Fibroblast of skin of abdomen (primary cell): ENCODE measurements around the gene MRPL4.

Experiments used
- DNase-seq: peaks from one replicate; pipeline ENCODE4 v3.0.0-alpha.2; 2013

MRPL4 gene

DNA sequence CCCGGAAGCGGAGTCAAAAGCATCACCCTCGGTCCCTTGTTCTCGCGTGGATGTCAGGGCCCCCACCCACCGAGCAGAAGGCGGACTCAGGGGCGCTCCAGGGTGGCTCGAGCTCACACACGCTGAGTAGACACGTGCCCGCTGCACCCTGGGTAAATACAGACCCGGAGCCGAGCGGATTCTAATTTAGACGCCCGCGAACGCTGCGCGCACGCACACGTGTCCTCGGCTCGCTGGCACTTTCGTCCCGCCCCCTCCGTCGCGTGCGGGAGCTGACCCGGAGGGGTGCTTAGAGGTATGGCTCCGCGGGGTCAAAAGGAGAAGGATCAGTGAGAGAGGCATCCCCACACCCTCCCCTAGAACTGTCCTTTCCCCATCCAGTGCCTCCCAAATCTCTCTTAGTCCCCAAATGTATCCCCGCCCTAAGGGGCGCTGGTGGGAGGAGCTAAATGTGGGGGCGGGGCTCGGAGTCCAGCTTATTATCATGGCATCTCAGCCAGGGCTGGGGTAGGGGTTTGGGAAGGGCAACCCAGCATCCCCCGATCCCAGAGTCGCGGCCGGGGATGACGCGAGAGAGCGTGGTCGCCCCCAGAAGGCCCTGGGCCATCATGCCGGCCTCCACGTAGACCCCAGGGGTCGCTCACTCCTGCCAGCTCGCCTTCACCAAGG, 37.3 kb downstream of the MRPL4 start:
- DNase-seq: peak; percentile 46

DNA sequence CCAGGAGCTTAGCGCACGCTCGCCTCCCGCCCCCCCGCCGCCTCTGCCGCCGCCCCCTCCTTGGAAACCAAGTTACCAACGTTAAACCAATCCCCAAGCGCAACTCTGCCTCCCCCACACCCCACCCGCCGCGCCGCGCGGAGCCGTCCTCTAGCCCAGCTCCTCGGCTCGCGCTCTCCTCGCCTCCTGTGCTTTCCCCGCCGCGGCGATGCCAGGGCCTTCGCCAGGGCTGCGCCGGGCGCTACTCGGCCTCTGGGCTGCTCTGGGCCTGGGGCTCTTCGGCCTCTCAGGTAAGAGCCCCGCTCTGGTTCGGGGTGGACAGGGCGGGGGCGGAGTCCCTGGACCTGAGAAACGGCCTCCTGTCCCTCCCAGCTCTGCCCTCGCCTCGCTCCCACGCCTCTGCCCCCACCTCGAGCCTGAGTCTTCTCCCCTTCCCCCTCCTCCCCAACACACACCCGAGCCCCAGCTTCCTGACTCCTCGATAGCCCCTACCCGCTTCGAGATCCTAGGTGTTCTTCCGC, 37.9 kb downstream of the MRPL4 start, which contains the start of gene ICAM5:
Gene ICAM5, plus strand, starts transcription at position 117 of the 521 bp plus-strand sequence. Its CDS starts 92 bp downstream, at position 209.
- DNase-seq: no peak

DNA sequence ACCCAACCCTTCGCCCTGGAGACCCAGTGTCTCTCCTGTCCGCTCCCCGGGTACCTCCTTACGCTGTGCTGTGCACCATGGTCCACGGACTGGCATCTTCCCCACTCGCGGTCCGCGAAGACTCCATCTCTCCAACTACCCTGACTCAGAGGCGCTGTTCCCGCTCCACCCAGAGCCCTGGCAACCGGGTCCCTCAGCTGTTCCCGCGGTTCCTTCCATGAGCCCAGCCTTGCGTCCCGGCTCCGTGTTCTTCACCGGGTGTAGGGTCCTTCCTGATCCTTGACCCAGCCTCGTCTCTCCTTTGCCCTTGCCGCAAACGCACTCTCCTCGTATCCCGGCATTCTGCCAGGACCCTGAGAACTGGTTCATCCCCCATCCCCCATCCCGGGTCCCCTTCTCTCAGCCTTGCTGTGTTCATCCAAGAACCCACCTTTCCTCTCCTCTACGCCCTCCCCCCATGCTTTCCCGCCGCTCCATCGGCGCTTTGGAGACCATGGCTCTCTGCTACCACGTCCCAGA, 38.4 kb downstream of the MRPL4 start:
- DNase-seq: no peak

DNA sequence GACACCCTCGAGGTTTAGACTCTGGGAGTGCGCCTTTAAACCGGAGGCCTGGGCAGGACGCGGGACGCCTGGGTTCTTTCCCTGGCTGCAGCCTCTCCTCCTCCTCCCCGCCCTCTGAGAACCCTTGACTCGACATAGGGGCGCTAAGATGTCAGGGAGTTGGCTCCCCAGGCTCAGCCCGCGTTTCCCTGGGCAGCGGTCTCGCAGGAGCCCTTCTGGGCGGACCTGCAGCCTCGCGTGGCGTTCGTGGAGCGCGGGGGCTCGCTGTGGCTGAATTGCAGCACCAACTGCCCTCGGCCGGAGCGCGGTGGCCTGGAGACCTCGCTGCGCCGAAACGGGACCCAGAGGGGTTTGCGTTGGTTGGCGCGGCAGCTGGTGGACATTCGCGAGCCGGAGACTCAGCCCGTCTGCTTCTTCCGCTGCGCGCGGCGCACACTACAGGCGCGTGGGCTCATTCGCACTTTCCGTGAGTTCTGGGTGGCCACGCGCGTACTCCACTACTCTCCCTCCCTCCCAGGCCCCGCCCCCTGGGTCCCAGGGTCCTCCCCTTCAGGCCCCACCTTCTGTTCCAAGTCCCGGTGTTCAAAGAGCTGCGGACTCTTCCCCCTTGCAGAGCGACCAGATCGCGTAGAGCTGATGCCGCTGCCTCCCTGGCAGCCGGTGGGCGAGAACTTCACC, 39.0 kb downstream of the MRPL4 start:
- DNase-seq: no peak

DNA sequence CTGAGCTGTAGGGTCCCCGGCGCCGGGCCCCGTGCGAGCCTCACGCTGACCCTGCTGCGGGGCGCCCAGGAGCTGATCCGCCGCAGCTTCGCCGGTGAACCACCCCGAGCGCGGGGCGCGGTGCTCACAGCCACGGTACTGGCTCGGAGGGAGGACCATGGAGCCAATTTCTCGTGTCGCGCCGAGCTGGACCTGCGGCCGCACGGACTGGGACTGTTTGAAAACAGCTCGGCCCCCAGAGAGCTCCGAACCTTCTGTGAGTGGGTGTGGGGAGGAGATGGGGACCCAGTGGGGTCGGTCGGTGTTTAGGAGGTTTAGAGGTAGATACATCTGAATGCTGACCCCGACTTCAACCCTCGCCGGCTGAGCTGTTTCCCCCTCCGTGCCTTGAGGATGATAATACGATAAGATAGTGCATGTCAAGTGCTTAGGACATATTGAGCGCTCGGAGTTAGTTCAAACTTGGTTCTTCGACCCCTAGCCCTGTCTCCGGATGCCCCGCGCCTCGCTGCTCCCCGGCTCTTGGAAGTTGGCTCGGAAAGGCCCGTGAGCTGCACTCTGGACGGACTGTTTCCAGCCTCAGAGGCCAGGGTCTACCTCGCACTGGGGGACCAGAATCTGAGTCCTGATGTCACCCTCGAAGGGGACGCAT, 39.7 kb downstream of the MRPL4 start:
- DNase-seq: no peak

DNA sequence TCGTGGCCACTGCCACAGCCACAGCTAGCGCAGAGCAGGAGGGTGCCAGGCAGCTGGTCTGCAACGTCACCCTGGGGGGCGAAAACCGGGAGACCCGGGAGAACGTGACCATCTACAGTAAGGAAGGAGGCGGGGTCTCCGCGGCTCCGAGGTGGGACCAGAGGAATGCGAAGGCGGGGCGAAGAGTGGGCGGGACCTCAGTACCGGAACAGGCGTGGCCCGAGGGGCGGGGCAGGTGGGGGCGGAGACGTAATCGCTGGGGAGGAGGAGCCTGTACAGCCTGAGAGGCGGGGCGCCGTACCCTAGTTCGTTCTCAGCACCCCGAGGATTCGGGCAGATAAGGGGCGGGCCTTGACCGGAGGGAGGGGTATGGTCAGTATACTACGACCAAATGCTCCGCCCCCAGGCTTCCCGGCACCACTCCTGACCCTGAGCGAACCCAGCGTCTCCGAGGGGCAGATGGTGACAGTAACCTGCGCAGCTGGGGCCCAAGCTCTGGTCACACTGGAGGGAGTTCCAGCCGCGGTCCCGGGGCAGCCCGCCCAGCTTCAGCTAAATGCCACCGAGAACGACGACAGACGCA, 40.3 kb downstream of the MRPL4 start:
- DNase-seq: peak; percentile 65

DNA sequence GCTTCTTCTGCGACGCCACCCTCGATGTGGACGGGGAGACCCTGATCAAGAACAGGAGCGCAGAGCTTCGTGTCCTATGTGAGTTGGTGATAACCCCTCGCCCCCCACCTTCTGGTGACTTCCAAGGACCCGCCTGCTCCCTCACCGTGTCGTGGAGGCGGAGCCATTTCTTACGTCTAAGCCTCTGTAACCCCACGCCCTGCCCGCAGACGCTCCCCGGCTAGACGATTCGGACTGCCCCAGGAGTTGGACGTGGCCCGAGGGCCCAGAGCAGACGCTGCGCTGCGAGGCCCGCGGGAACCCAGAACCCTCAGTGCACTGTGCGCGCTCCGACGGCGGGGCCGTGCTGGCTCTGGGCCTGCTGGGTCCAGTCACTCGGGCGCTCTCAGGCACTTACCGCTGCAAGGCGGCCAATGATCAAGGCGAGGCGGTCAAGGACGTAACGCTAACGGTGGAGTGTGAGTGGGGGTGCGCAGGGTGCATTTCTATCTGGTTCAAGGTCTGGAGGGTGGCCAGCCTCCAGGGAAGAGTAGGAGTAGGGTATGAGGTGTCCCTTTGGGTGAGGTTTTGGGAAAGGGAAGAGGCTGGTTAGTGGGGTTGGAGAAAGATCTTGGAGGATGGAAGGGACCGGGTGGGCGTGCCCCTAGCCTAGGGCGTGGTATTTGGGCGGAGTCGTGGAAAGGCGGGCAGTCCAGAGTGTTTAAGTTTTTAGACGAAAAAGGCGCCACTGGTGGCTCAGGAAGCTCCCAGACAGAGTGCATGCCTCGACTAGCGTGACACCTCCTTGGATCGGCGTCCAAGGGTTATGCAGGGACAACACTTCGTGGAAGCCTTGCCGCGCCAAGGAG, 41.0 kb downstream of the MRPL4 start:
- DNase-seq: no peak

DNA sequence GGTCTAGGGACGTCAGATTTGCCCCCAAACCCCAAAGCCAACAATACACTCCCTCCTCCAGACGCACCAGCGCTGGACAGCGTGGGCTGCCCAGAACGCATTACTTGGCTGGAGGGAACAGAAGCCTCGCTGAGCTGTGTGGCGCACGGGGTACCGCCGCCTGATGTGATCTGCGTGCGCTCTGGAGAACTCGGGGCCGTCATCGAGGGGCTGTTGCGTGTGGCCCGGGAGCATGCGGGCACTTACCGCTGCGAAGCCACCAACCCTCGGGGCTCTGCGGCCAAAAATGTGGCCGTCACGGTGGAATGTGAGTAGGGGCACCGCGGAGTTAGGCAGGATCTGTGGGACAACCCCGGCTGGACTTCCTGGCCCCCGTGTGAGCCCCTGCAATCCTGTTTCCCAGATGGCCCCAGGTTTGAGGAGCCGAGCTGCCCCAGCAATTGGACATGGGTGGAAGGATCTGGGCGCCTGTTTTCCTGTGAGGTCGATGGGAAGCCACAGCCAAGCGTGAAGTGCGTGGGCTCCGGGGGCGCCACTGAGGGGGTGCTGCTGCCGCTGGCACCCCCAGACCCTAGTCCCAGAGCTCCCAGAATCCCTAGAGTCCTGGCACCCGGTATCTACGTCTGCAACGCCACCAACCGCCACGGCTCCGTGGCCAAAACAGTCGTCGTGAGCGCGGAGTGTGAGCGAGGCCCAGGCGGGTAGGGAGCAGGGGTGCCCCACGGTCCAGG, 41.8 kb downstream of the MRPL4 start:
- no peak for DNase-seq

DNA sequence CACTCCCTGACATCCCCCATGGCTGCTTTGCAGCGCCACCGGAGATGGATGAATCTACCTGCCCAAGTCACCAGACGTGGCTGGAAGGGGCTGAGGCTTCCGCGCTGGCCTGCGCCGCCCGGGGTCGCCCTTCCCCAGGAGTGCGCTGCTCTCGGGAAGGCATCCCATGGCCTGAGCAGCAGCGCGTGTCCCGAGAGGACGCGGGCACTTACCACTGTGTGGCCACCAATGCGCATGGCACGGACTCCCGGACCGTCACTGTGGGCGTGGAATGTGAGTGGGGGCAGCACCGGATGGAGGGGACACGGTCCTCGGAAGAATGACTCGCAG, 42.3 kb downstream of the MRPL4 start:
- DNase-seq: no peak

DNA sequence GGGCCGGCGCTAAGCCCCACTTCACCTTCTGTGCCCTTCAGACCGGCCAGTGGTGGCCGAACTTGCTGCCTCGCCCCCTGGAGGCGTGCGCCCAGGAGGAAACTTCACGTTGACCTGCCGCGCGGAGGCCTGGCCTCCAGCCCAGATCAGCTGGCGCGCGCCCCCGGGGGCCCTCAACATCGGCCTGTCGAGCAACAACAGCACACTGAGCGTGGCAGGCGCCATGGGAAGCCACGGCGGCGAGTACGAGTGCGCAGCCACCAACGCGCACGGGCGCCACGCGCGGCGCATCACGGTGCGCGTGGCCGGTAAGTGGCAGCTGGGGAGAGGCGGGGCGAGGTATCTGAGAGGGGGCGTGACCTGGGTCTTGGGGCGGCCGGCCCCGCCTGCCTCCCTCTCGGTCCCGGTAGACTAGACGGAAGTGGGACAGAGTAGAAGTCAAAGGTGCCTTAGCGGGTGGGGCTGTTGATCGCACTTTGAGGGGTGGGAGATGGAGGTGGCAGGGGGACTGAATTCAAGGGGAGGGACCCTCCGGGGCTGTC, 43.4 kb downstream of the MRPL4 start:
- DNase-seq: no peak

DNA sequence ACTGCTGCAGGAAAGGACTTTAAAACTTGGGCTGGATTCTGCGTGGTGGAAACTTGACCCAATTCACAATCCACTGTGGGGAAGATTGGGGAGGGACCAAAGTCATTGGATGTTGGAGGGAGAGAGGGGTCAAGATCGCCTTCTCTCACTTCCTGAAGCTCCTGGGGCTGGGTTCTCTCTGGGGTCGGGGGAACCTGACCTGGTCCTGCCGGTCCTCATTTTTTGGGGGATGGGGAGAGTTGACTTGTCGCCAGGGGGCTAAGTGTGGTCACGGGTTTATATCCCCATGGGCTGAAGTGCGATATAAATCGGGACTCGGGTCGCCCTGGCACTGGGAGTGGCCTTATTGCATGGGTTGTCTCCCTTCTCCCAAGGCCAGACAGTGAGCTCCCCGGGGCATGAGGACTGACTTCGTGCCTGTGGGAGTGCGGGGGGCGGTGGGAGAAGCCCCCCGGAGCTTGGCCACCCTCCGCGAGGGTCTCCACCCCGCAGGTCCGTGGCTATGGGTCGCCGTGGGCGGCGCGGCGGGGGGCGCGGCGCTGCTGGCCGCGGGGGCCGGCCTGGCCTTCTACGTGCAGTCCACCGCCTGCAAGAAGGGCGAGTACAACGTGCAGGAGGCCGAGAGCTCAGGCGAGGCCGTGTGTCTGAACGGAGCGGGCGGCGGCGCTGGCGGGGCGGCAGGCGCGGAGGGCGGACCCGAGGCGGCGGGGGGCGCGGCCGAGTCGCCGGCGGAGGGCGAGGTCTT, 44.0 kb downstream of the MRPL4 start:
- DNase-seq: no peak

DNA sequence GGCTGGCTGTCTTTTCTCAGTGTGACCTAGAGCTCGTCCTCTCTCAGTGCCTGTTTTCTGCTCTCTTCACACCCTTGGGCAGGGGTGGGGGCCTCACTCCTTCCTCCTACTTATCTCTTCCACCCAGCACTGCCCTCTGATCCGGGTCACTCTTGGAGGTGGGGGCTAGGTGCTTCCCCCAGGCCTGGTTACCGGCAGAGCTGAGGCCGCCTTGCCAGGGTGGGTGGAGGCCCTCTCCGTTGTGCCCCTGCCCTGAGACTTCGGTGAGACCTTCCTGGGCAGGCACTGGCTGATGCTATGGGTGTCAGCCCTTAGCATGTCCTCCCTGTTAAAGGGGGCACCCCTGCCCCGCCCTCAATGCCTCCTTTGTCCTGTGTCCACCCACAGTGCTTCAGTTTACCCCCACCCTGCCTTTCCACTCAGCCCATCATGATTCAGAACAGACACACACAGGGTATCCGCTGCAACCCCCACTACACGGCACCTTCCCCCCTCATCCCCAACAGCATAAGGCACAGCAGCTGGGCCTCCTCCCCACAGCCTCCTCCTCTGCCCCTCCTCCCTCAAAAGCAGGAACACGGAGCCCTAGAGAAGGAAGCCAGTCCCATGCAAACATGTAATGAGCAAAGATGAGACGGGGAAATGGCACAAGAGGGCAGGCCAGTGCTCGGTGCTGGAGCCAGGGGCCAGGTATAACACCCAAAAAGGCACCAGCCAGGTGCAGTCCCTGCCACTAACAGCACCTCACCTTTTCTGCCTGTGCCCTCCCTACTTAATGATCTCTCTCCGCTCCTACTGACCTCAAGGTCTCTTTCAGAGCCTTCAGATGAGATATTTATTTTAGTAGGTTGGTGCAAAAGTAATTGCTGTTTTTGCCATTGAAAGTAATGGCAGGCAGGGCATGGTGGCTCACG, 47.8 kb downstream of the MRPL4 start:
- DNase-seq: no peak

DNA sequence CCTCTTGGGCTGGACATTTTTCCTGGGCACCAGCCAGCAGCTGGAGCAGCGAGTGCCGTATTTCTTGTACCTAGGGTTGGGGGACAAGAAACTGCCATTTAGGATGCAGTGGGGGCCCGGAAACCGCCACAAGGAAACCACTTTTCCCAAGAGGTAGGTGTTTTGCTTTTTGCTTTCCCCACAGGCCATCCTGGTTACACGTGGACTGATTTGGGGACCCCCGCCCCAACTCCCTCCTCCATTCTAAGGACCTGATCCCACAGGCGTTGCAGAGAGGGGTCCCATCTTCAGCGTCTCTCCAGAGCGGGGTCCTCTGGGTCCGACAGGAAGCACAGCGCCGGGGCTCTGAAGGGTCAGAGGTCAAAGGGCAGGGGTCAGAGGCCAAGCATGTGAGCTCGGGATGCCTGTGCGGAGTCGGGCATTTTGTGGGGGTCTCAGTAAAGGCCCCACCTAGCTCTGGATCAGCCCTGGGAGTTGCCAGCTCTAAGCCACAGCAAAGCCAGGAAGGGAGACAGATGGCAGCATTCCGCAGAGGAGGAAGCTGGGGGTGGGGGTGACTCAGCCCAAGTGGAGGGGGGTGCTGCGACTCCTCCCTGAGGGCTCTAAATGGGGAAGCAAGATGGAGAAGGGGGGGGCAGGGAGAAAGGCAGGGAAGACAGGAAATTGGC, 53.3 kb downstream of the MRPL4 start:
- DNase-seq: peak; percentile 80

DNA sequence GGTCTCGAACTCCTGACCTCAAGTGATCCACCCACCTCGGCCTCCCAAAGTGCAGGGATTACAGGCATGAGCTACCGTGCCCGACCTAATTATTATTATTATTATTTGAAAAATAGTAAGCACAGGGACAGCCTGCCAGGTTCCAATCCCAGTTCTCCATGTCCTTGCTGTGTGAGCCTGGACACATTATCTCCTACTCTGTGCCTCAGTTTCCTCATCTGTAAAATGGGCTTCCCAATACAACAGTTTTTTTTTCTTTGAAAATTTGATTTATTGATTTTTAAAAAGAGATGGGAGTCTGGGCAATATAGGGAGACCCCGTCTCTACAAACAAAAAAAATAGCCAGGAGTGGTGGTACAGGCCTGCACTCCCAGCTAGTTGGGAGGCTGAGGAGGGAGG, 54.3 kb downstream of the MRPL4 start:
- DNase-seq: no peak

DNA sequence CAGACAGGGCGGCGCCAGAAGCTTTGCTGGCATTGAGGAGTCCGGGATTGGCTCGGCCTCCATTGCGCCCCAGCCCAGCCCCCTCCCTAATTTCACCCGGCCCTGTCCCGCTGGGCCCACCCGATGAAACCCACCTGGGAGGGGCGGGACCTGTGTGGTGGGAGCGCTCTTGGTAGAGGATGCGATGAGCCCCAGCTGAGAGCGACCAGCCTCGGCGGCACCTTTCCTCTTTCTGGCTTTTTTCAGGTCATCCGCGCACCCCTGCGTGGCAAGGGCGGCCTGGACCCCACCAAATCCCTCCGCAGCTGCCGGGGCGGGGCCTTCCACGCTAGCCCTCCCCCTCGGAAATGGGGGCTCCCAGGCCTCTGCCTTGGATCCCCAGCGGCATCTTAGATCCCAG, 57.4 kb downstream of the MRPL4 start, which contains the start of gene ZGLP1:
Gene ZGLP1, minus strand, starts transcription at position 393 of the 400 bp plus-strand sequence.
- DNase-seq: no peak
